H1 (cell line): ENCODE results near the gene SLC22A23. TPM values are rescaled to one million over a fixed set of nuclear protein-coding genes. Genes with fewer than 3 reads are reported as not detected.

Experiments used
- CTCF ChIA-PET: fragments of 300-600 bp; sonication (Branson Sonifier 250); formaldehyde crosslinking; loops from one replicate; lab custom pipeline; 2021; ENCODE audit not compliant: partially characterized antibody; lab: Charles Lee
- POLR2A ChIA-PET: fragments of 300-600 bp; sonication (Branson Sonifier 250); formaldehyde crosslinking; loops from one replicate; lab custom pipeline; 2021; ENCODE audit warnings: inconsistent platforms; ENCODE audit not compliant: partially characterized antibody; lab: Charles Lee
- DNase-seq, 2 experiments: peaks; one replicate each; pipeline versions ENCODE4 v3.0.0 to v3.0.0-alpha.2; 2010 to 2022; ENCODE audit warnings: low spot score in 2 of 2, low read depth in 1 of 2, mixed read lengths in 1 of 2
- FAIRE-seq: peaks from 2 replicates; lab custom pipeline; 2011; peaks lifted over from hg19 to GRCh38; lab: Jason Lieb, UNC
- H2AFZ ChIP-seq: 2 replicates; pipeline ENCODE4 v1.8.1; 2012; ENCODE audit warnings: low read length, inconsistent platforms
- H2AK5ac ChIP-seq: 2 replicates; pipeline ENCODE4 v1.6.1; 2013; ENCODE audit warnings: low read depth, low read length
- H2BK120ac ChIP-seq: replicated peaks from 2 replicates; pipeline ENCODE3; 2013; ENCODE audit warnings: low read depth, low read length, inconsistent platforms
- H2BK12ac ChIP-seq: 2 replicates; pipeline ENCODE4 v1.6.1; 2013; ENCODE audit warnings: low read depth, low read length
- H2BK15ac ChIP-seq: 2 replicates; pipeline ENCODE4 v1.6.1; 2013; ENCODE audit warnings: low read length
- H2BK20ac ChIP-seq: 2 replicates; pipeline ENCODE4 v1.6.1; 2013; ENCODE audit warnings: low read length
- H2BK5ac ChIP-seq: 2 replicates; pipeline ENCODE4 v1.6.1; 2013; ENCODE audit warnings: low read depth, low read length
- H3K14ac ChIP-seq: 2 replicates; pipeline ENCODE4 v1.6.1; 2013; ENCODE audit warnings: inconsistent platforms; ENCODE audit not compliant: insufficient read length
- H3K18ac ChIP-seq: 2 replicates; pipeline ENCODE4 v1.6.1; 2013; ENCODE audit warnings: low read length; ENCODE audit errors: extremely low read depth
- H3K23ac ChIP-seq: 2 replicates; pipeline ENCODE4 v1.6.1; 2013; ENCODE audit warnings: inconsistent platforms; ENCODE audit not compliant: insufficient read length
- H3K23me2 ChIP-seq: 2 replicates; pipeline ENCODE4 v1.6.1; 2013; ENCODE audit warnings: low read depth, low read length
- H3K27ac ChIP-seq: 2 replicates; pipeline ENCODE4 v1.6.1; 2011; ENCODE audit warnings: low read depth, low read length, inconsistent platforms
- H3K27me3 ChIP-seq, 4 experiments: replicated peaks in 1 of 4; 1 replicate in 1 of 4; 2 replicates in 3 of 4; pipeline versions ENCODE4 v1.6.1 to v1.8.1; 2011 to 2013; ENCODE audit warnings: low read length in 3 of 4, mild to moderate bottlenecking in 3 of 4, inconsistent platforms in 2 of 4, mixed read lengths in 2 of 4, moderate library complexity in 1 of 4; ENCODE audit not compliant: control insufficient read depth in 3 of 4, insufficient read depth in 3 of 4; ENCODE audit errors: extremely low read depth in 1 of 4
- H3K36me3 ChIP-seq, 4 experiments: 2 replicates each; pipeline versions ENCODE4 v1.6.1 to v1.8.1; 2011 to 2013; ENCODE audit warnings: mild to moderate bottlenecking in 4 of 4, low read length in 3 of 4, moderate library complexity in 2 of 4, control low read depth in 1 of 4, inconsistent platforms in 1 of 4; ENCODE audit not compliant: insufficient read depth in 4 of 4, control insufficient read depth in 2 of 4
- H3K4ac ChIP-seq: replicated peaks from 2 replicates; pipeline ENCODE3; 2013; ENCODE audit warnings: low read length, low read depth, mixed read lengths, inconsistent platforms; ENCODE audit not compliant: insufficient read length
- H3K4me1 ChIP-seq, 4 experiments: replicated peaks in 1 of 4; 1 replicate in 1 of 4; 2 replicates in 3 of 4; pipeline versions ENCODE4 v1.6.1 to v1.8.1; 2011 to 2013; ENCODE audit warnings: low read length in 3 of 4, inconsistent platforms in 2 of 4, mixed read lengths in 1 of 4; ENCODE audit not compliant: insufficient read depth in 4 of 4, control insufficient read depth in 3 of 4
- H3K4me2 ChIP-seq, 2 experiments: 2 replicates each; pipeline versions ENCODE4 v1.6.1 to v1.8.1; 2011 to 2013; ENCODE audit warnings: low read depth in 2 of 2, low read length in 2 of 2, control low read depth in 1 of 2, inconsistent platforms in 1 of 2, mild to moderate bottlenecking in 1 of 2; ENCODE audit not compliant: insufficient read depth in 1 of 2
- H3K4me3 ChIP-seq, 4 experiments: fragments of 200-600, 300-600 bp in 1 of 4; sonication (generic), shearing (Covaris generic), sonication (Bioruptor Twin) in 1 of 4; 2 replicates each; pipeline versions ENCODE4 v1.5.1 to v1.8.1; 2011 to 2016; ENCODE audit warnings: low read length in 4 of 4, low read depth in 3 of 4, control low read depth in 2 of 4, inconsistent platforms in 2 of 4, mild to moderate bottlenecking in 2 of 4, mixed read lengths in 1 of 4, moderate library complexity in 1 of 4; ENCODE audit not compliant: insufficient read depth in 2 of 4; ENCODE audit errors: extremely low read depth in 1 of 4
- H3K56ac ChIP-seq: replicated peaks from 2 replicates; pipeline ENCODE3; 2013; ENCODE audit warnings: low read depth, mild to moderate bottlenecking, mixed read lengths, low read length, inconsistent platforms; ENCODE audit not compliant: insufficient read length
- H3K79me1 ChIP-seq: 2 replicates; pipeline ENCODE4 v1.6.1; 2013; ENCODE audit warnings: low read depth, low read length, control low read depth
- H3K79me2 ChIP-seq, 2 experiments: 2 replicates each; pipeline versions ENCODE4 v1.6.1 to v1.8.1; 2012 to 2013; ENCODE audit warnings: low read length in 2 of 2, mild to moderate bottlenecking in 2 of 2, inconsistent platforms in 1 of 2; ENCODE audit not compliant: insufficient read depth in 2 of 2, control insufficient read depth in 1 of 2
- H3K9ac ChIP-seq, 4 experiments: replicated peaks in 1 of 4; 1 replicate in 1 of 4; 2 replicates in 3 of 4; pipeline versions ENCODE4 v1.6.1 to v1.8.1; 2011 to 2013; ENCODE audit warnings: low read depth in 3 of 4, low read length in 3 of 4, control low read depth in 2 of 4, mild to moderate bottlenecking in 2 of 4, moderate library complexity in 2 of 4, inconsistent platforms in 1 of 4; ENCODE audit errors: extremely low read depth in 1 of 4
- H3K9me3 ChIP-seq, 2 experiments: 2 replicates each; pipeline versions ENCODE4 v1.6.1 to v1.8.1; 2012 to 2013; ENCODE audit warnings: mild to moderate bottlenecking in 2 of 2, moderate library complexity in 2 of 2, control low read depth in 1 of 2, inconsistent platforms in 1 of 2, low read depth in 1 of 2, low read length in 1 of 2, mixed read lengths in 1 of 2; ENCODE audit not compliant: insufficient read depth in 2 of 2
- H4K20me1 ChIP-seq, 2 experiments: replicated peaks in 1 of 2; 2 replicates each; pipeline versions ENCODE3 to v1.8.1; 2011 to 2013; ENCODE audit warnings: inconsistent platforms in 2 of 2, low read length in 2 of 2, mild to moderate bottlenecking in 1 of 2; ENCODE audit not compliant: insufficient read depth in 2 of 2, control insufficient read depth in 1 of 2
- H4K5ac ChIP-seq: 2 replicates; pipeline ENCODE4 v1.6.1; 2013; ENCODE audit warnings: low read length, low read depth, mixed read lengths, inconsistent platforms; ENCODE audit not compliant: insufficient read length
- H4K8ac ChIP-seq: 2 replicates; pipeline ENCODE4 v1.8.0; 2013; ENCODE audit warnings: mild to moderate bottlenecking, moderate library complexity, low read length, inconsistent platforms; ENCODE audit not compliant: insufficient read depth; ENCODE audit errors: extremely low read depth
- H4K91ac ChIP-seq: replicated peaks from 2 replicates; pipeline ENCODE3; 2013; ENCODE audit warnings: low read length, mixed read lengths, inconsistent platforms; ENCODE audit not compliant: insufficient read length
- CHD1 ChIP-seq: IDR thresholded peaks from 2 replicates; pipeline ENCODE4 v1.6.1; 2012; ENCODE audit warnings: low read depth, low read length, improper control_type of control experiment
- EGR1 ChIP-seq: IDR thresholded peaks from 2 replicates; pipeline ENCODE4 v1.6.1; 2011; ENCODE audit warnings: low read depth, low read length, borderline replicate concordance
- GABPA ChIP-seq: IDR thresholded peaks from 2 replicates; pipeline ENCODE4 v1.6.1; 2011; ENCODE audit warnings: mild to moderate bottlenecking, low read length, moderate library complexity, borderline replicate concordance; ENCODE audit not compliant: insufficient read depth
- HDAC6 ChIP-seq: IDR thresholded peaks from one replicate; pipeline ENCODE4 v1.7.1; 2012; ENCODE audit warnings: low read depth, mild to moderate bottlenecking, inconsistent platforms, low read length, moderate library complexity
- RXRA ChIP-seq: IDR thresholded peaks from 2 replicates; pipeline ENCODE4 v1.6.1; 2011; ENCODE audit warnings: low read depth, mild to moderate bottlenecking, low read length, moderate library complexity; ENCODE audit not compliant: insufficient read depth
- SIX5 ChIP-seq: IDR thresholded peaks from 2 replicates; pipeline ENCODE4 v1.6.1; 2011; ENCODE audit warnings: mild to moderate bottlenecking, low read depth, low read length
- SP1 ChIP-seq: IDR thresholded peaks from 2 replicates; pipeline ENCODE4 v1.6.1; 2011; ENCODE audit warnings: low read depth, low read length
- TAF1 ChIP-seq: IDR thresholded peaks from 2 replicates; pipeline ENCODE4 v1.6.1; 2011; ENCODE audit warnings: mild to moderate bottlenecking, low read depth, low read length
- TCF12 ChIP-seq: IDR thresholded peaks from 2 replicates; pipeline ENCODE4 v1.6.1; 2011; ENCODE audit warnings: low read depth, mild to moderate bottlenecking, low read length
- WGBS, 2 experiments: shearing (Covaris generic) in 1 of 2; methylation state at CpG; one replicate each; pipeline versions ENCODE4 v1.1.6 to v1.1.7; 2013 to 2015; ENCODE audit warnings: low lambda C conversion rate in 2 of 2, mixed read lengths in 2 of 2, inconsistent platforms in 1 of 2, low coverage in 1 of 2, missing lambda C conversion rate in 1 of 2; ENCODE audit not compliant: insufficient replicate concordance in 2 of 2, insufficient coverage in 1 of 2, insufficient read length in 1 of 2; ENCODE audit errors: extremely low coverage in 1 of 2, missing lambda C conversion rate in 1 of 2; 5-methylcytosine and 5-hydroxymethylcytosine counted together
- polyA plus RNA-seq, 7 experiments: library from polyadenylated mRNA; depleted of rRNA in 3 of 7; stranded (reverse) in 5 of 7; unstranded in 2 of 7; fragments of >200 nt in 5 of 7; fragments of 200-250 nt in 2 of 7; gene quantifications; 1 replicate in 5 of 7; 2 replicates in 1 of 7; 4 replicates in 1 of 7; pipeline versions ENCODE4 v1.2.1 to v1.2.3, GENCODE V29; 2011 to 2013; ENCODE audit warnings: missing spikeins in 2 of 7, mixed read lengths in 2 of 7
- total RNA-seq: library from RNA; stranded (reverse); fragmentation: NEBNext Ultra II Directional; extraction: Animal tissue kit (Norgen Biotek cat#: 25700); gene quantifications from 2 replicates; pipeline ENCODE4 v1.2.1, GENCODE V29; 2021
- TF ChIP-seq, protein P1 (sequence below), 3 experiments: IDR thresholded peaks; 1 replicate in 2 of 3; 2 replicates in 1 of 3; pipeline versions ENCODE4 v1.5.1 to v1.6.1; 2011; ENCODE audit warnings: low read length in 3 of 3, mild to moderate bottlenecking in 3 of 3, inconsistent platforms in 2 of 3, low read depth in 1 of 3, moderate library complexity in 1 of 3; ENCODE audit not compliant: insufficient read depth in 1 of 3; ENCODE audit errors: control extremely low read depth in 1 of 3
- TF ChIP-seq, protein P2 (sequence below): IDR thresholded peaks from 2 replicates; pipeline ENCODE4 v1.6.1; 2012; ENCODE audit warnings: inconsistent platforms

Gene SLC22A23
- total and polyA plus RNA-seq, 2 of the 8 experiments (the other 6 are each of a cell fraction or from before 2014, with no cell fraction given) = 9.9 to 38.4 TPM

DNA sequence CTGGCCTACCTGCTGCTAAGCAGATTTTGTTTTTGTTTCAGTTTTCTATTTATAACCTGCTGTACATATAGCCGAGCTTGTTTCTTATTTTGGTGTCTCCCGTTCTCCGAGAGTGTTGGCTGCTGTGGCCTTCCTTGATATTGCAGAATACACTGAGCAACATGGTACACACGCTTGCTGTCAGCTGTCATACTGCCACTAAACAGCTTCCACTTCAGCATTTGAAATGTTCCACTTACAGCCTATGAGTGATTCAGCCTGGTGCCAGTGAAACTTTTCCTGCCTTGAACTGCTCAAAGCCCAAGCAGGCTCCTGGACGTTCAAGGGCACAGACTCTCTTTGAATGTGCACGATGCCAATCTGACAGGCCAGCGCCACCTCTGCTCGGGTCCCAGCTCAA is 111.0 kb downstream of the SLC22A23 start:
- Histone ChIP-seq H3K4me3 (no peak overlapping the region), H3K79me1 (0 out of 2 replicates have a peak, but pooled peaks cover 3% of the 10 kb centered on the region), H3K14ac (no peak overlapping the region), H3K27ac (no peak overlapping the region), H2BK5ac (no peak overlapping the region), H4K20me1 (peaks cover 0 to 2% of the 10 kb centered on the region in 2 experiments), H2AK5ac (no peak overlapping the region), H3K27me3 (no peaks in the 10 kb centered on the region), H3K9ac (no peak overlapping the region), H2BK12ac (no peak overlapping the region), H3K4me2 (no peak overlapping the region), H3K9me3 (no peaks in the 10 kb centered on the region), H3K79me2 (peaks cover 0 to 27% of the 10 kb centered on the region in 2 experiments; a peak in 1 of 4 replicates), H2BK20ac (no peak overlapping the region), H3K18ac (no peak overlapping the region), H3K56ac (no peak overlapping the region), H3K36me3 (no peaks in the 10 kb centered on the region), H2BK15ac (no peak overlapping the region), H3K4me1 (peaks cover 6 to 22% (median 15%) of the 10 kb centered on the region in 4 experiments), H3K23me2 (no peaks in the 10 kb centered on the region; the same call in 1 of the 2 replicates), H4K91ac (no peak overlapping the region), H3K23ac (no peak overlapping the region), H4K5ac (no peak overlapping the region), H3K4ac (no peak overlapping the region), H2BK120ac (no peak overlapping the region), H2AFZ (no peak overlapping the region), H4K8ac (no peak overlapping the region)
- TF ChIP-seq SIX5 (no peak), GABPA (no peak), TAF1 (no peak), HDAC6 (no peak), EGR1 (no peak), TCF12 (no peak), SP1 (no peak), RXRA (no peak), CHD1 (no peak)
- TF ChIP-seq, protein P1, sequence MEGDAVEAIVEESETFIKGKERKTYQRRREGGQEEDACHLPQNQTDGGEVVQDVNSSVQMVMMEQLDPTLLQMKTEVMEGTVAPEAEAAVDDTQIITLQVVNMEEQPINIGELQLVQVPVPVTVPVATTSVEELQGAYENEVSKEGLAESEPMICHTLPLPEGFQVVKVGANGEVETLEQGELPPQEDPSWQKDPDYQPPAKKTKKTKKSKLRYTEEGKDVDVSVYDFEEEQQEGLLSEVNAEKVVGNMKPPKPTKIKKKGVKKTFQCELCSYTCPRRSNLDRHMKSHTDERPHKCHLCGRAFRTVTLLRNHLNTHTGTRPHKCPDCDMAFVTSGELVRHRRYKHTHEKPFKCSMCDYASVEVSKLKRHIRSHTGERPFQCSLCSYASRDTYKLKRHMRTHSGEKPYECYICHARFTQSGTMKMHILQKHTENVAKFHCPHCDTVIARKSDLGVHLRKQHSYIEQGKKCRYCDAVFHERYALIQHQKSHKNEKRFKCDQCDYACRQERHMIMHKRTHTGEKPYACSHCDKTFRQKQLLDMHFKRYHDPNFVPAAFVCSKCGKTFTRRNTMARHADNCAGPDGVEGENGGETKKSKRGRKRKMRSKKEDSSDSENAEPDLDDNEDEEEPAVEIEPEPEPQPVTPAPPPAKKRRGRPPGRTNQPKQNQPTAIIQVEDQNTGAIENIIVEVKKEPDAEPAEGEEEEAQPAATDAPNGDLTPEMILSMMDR (IDR thresholded peaks at IDR 0.05; ENCODE audit: control extremely low read depth in 1 of 3, insufficient read depth in 1 of 3, low read depth in 1 of 3, low read length in 3 of 3) = no peak
- TF ChIP-seq, protein P2, sequence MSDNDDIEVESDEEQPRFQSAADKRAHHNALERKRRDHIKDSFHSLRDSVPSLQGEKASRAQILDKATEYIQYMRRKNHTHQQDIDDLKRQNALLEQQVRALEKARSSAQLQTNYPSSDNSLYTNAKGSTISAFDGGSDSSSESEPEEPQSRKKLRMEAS = no peak
- FAIRE-seq = no peak
- ChIA-PET CTCF (interaction anchor here (0.6 to 1.4 kb wide), 8 partner anchors 12 to 385 kb away, joined by 3 to 5 read pairs (median 3); no protein-coding TSS in a partner anchor), POLR2A (interaction anchor here (0.6 to 1.9 kb wide), 3 partner anchors 9 to 92 kb away, joined by 3 to 6 read pairs (median 3); no protein-coding TSS in a partner anchor)
- no peak for DNase-seq
- WGBS, 2 experiments = 80% methylated on average over 8 of the region's 8 CpGs; no CpG with 5 or more reads in 1 of the 2 experiments
